Measurements from ENCODE around the gene HOXC10.

HOXC10 gene

DNA sequence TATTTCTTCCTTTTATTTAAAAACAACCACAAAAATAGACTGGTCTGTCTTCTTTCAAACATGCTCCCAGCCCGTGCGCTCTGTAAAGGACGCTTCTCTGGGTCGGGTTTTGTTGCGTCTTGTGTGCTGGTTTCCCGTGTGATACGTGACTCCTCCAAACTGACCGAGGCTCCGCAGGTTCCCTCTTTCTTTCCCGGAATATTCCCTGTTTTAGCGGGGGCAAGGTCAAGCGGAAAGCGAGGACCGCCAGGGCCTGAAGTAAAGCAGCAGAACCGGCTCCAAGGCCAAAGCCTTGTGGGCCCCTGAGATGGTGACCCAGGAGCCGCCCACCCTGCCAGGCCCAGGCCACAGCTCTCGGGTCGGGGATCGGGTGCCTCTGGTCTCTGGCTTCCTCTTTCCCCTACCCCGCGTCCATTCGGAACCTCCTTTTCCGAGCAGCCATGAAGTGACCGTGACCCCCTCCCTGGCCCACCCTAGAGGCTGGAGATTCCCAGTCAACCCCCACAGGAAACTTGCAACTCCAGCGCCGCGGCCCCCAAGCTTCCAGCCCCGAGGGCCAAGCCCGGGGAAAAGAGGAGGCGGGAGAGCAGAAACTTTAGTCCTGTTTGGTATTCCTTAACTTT, 885 bp upstream of the HOXC10 start:
- Mint-ChIP-seq H3K9me3 (no peaks in the 10 kb centered on the region), H3K36me3 (ENCODE audit: low read depth) (peaks cover 1% of the 10 kb centered on the region), H3K4me3 (no peak overlapping the region), H3K27me3 (ENCODE audit: low read depth) (peaks cover 95% of the 10 kb centered on the region), H3K27ac (peak overlapping the region; percentile 41), H3K4me1 (ENCODE audit: low read depth) (peaks cover 15% of the 10 kb centered on the region)

DNA sequence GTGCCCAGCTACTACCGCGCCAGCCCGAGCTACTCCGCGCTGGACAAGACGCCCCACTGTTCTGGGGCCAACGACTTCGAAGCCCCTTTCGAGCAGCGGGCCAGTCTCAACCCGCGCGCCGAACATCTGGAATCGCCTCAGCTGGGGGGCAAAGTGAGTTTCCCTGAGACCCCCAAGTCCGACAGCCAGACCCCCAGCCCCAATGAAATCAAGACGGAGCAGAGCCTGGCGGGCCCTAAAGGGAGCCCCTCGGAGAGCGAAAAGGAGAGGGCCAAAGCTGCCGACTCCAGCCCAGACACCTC, 697 bp downstream of the HOXC10 start:
- no peaks in the 10 kb centered on the region for H3K36me3 Mint-ChIP-seq (ENCODE audit: low read depth)
- H3K27ac Mint-ChIP-seq, result no peak overlapping the region
- H3K27me3 Mint-ChIP-seq (ENCODE audit: low read depth), result peaks cover 95% of the 10 kb centered on the region
- H3K9me3 Mint-ChIP-seq, result no peaks in the 10 kb centered on the region
- H3K4me1 Mint-ChIP-seq (ENCODE audit: low read depth), result peaks cover 26% of the 10 kb centered on the region
- H3K4me3 Mint-ChIP-seq, result no peak overlapping the region

DNA sequence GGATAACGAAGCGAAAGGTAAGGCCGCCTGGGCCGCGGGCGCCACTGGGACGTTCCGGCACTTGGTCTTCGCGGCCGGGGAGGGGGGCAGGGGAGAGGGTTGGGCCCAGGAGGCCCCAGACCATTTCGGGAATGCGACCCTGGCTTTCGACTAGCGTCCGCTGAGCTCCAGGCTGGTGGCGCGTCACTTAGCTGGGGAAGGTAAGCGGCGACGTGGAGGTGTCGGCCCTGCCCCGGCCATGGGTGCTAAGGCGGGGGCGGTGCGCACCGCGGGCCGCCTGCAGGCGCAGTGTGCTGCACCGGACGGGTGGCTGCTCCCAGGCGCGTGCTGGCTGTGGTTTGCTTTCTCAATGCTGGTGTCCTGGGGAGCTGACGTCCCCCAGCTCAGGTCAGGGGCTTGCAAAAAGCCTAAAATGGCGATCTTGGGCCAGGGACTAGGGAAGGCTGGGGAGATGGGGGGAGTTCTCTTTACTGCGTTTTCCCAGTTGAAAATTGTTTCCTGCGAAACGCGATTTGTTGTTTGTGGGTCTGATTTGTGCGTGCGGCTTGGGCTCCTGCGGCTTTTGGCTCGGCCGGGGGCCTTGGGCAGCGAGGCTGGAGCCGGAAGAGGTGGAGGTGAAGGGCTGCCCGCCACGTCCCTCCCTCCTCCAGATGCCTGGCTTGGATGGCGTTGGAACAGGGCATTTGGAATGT, 1.2 kb downstream of the HOXC10 start:
- Mint-ChIP-seq H3K4me1 (ENCODE audit: low read depth) (peaks cover 26% of the 10 kb centered on the region), H3K4me3 (no peak overlapping the region), H3K27me3 (ENCODE audit: low read depth) (peaks cover 95% of the 10 kb centered on the region), H3K9me3 (no peaks in the 10 kb centered on the region), H3K27ac (peak overlapping the region; percentile 31), H3K36me3 (ENCODE audit: low read depth) (no peaks in the 10 kb centered on the region)

DNA sequence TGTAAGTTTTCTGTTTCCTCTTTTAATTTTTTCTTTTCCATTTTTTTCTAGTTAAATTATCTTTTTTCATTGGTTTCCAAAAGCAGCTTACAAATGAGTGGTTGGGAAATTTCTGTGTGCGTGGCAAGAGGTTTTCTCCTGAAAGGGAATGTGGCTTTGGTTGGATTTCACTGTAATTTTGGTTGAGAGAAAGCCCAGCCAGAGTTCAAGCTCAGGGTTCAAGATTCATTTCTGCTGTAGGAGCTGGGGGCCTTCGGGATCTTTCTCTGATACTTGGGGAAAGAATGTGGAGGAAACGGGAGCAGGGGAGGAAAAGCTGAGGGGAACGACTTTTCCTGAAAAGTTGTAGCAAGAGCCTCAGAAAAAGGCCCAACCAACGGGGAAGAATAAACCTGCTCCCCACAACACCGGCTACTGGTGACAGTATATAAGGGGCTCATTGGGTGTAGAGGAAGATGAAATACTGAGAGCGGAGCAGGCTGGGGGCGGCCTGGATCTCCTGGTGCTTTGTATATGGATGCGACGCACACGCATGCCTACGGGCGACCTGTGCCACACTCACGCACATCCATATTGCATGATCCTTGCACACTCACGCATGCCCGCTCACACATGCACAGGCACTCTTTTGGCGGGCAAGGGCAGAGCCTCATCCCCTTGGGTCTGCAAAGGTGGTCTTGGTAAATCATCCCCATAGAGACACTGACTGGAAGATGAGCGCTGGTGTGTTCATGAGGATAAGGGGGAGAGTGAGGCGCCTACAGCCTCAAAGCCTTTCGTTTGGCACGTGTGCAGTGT, 1.9 kb downstream of the HOXC10 start:
- Mint-ChIP-seq H3K27me3 (ENCODE audit: low read depth) (peaks cover 95% of the 10 kb centered on the region), H3K9me3 (no peaks in the 10 kb centered on the region), H3K36me3 (ENCODE audit: low read depth) (no peaks in the 10 kb centered on the region), H3K4me1 (ENCODE audit: low read depth) (peaks cover 26% of the 10 kb centered on the region), H3K27ac (no peak overlapping the region), H3K4me3 (no peak overlapping the region)

DNA sequence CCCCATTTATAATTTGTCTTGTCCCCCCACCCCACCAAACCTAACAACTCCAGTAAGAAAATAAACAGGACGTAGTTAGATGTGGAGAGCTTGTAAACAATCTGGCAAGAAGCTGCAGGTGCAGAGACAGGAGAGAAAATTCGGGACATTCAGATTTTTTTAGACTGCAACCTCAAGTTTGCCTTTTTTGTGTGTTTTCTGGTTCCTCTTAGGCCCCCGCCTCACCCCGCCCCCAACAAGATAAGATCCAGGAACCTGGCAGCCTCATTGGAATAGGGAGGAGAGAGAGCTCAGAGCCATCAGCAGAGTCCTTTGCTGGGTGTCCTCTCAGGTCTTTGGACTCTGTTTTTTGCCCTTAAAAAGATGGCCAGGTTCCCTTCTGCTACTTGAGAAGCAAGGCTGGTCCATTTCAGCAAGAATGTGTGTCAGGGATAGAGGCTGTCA, 2.9 kb downstream of the HOXC10 start:
- no peaks in the 10 kb centered on the region for H3K9me3 Mint-ChIP-seq
- no peak overlapping the region for H3K27ac Mint-ChIP-seq
- no peak overlapping the region for H3K4me3 Mint-ChIP-seq
- no peaks in the 10 kb centered on the region for H3K36me3 Mint-ChIP-seq (ENCODE audit: low read depth)
- peaks cover 26% of the 10 kb centered on the region for H3K4me1 Mint-ChIP-seq (ENCODE audit: low read depth)
- H3K27me3 Mint-ChIP-seq (ENCODE audit: low read depth), result peaks cover 97% of the 10 kb centered on the region

DNA sequence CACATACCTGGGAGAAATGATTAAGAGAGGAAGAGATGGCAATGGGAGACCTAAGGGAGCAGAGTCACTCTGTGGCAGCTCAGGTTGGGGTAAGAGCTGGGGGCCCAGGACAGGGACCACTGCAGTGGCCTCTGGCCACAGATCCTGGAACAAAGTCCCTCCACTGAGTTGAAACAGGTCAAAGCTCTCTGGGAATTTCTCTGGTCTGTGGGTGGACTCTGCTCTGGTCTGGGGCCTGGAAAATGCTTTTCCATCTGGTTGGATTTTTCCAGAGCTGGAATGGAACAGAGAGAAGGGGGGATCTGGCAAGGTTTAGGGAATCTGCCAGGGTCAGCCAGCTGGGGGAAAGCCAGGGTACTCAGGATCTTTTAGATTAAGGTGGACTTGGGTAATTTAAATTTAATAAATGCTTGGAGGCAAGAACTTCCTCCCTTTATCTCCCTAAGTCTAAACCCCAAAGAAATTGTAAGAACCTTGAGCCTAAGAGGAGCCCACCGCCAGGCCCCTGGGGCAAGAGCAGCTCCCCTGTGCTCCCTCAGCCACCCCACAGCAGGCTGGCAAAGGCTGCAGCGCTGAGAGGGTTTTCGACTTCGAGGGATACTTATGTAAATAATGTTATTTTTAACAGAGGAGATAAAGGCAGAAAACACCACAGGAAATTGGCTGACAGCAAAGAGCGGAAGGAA, 3.7 kb downstream of the HOXC10 start:
- H3K4me3 Mint-ChIP-seq, result no peak overlapping the region
- H3K27ac Mint-ChIP-seq, result peak overlapping the region; percentile 9
- peaks cover 97% of the 10 kb centered on the region for H3K27me3 Mint-ChIP-seq (ENCODE audit: low read depth)
- H3K9me3 Mint-ChIP-seq, result no peaks in the 10 kb centered on the region
- H3K4me1 Mint-ChIP-seq (ENCODE audit: low read depth), result peaks cover 26% of the 10 kb centered on the region
- no peaks in the 10 kb centered on the region for H3K36me3 Mint-ChIP-seq (ENCODE audit: low read depth)

DNA sequence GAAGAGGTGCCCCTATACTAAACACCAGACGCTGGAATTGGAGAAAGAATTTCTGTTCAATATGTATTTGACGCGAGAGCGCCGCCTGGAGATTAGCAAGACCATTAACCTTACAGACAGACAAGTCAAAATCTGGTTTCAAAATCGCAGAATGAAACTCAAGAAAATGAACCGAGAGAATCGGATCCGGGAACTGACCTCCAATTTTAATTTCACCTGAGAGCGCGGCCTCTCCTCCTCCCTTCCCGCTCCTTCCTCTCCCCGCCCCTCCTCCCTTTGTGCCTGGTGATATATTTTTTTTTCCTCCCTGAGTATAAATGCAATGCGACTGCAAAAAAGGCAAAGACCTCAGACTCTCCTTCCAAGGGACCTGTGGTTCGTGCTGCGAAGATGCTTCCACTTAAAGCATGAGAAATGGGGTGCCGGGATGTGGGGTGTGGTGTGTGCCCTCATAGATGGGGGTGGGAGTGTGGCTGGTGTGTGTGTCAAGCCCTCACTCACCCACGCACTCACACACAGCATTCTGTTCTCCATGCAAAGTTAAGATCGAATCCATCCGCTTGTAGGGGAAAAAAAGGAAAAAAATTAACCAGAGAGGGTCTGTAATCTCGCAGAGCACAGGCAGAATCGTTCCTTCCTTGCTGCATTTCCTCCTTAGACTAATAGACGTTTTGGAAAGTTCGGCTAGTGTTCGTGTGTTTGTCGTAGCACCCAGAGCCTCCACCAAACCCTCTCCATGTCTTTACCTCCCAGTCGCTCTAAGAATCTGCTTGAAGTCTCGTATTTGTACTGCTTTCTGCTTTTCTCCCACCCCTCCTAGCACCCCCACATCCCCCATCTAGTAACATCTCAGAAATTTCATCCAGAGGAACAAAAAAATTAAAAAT, 4.5 kb downstream of the HOXC10 start:
- Mint-ChIP-seq H3K9me3 (no peaks in the 10 kb centered on the region), H3K36me3 (ENCODE audit: low read depth) (peaks cover 4% of the 10 kb centered on the region), H3K27ac (peak overlapping the region; percentile 46), H3K27me3 (ENCODE audit: low read depth) (peaks cover 98% of the 10 kb centered on the region), H3K4me1 (ENCODE audit: low read depth) (peaks cover 28% of the 10 kb centered on the region), H3K4me3 (no peak overlapping the region)

DNA sequence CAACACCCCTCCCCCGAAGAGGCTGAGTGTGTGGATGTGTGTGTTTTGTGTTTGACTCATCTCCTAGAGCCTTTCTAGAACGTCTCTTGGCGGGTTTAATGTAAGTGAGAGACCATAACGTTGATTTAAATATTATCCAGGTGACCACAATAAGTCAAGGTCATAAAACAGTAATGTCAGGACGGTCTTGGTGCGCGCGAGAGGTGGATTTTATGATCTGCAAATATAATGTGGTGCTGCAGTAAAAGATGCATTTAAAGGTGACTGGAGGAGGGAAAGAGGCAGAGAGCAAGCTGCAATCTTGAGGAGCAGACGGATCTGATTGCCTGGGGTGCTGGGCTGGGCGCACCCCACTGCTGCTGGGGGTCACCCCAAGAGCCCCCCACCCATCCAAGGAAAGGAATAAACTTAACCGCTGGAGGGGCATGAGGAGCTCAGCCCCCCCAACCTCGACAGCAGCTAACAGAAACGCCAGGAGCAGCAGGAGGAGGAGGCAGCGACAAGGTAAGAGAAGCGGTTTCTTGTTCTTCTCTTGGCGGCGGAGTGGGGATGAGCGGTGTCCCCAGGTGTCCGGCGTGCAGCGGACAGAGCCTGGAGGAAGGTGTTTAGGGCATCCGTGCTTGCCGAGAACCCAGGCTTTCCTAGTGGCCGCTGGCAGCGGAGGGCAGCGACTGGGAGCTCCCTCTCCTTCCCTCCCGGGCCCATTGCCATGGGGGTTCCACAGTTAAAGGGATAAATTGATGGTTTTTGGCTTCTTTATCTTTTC, 5.5 kb downstream of the HOXC10 start:
- H3K27ac Mint-ChIP-seq, result no peak overlapping the region
- H3K9me3 Mint-ChIP-seq, result no peaks in the 10 kb centered on the region
- no peak overlapping the region for H3K4me3 Mint-ChIP-seq
- peaks cover 30% of the 10 kb centered on the region for H3K4me1 Mint-ChIP-seq (ENCODE audit: low read depth)
- H3K36me3 Mint-ChIP-seq (ENCODE audit: low read depth), result peaks cover 5% of the 10 kb centered on the region
- peaks cover 98% of the 10 kb centered on the region for H3K27me3 Mint-ChIP-seq (ENCODE audit: low read depth)

DNA sequence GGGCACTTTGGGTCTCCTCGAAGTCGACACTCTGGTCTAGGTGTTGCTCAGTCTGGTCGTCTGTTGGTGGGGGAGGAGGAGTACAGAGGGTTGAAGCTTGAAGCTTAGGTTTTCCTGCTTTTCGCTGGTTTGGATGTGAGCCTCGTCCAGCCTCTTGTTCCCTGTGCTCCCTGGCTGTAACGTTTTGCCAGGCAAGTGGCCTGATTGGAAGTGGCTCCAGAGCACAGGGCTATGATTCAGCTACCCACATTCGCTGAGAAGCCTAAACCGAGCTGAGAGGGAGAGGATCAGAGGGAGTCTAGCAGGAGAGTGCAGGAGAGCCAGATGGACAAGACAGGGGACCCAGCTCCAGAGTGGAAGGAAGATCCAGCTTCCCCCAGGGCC, 6.1 kb downstream of the HOXC10 start:
- Mint-ChIP-seq H3K27me3 (ENCODE audit: low read depth) (peaks cover 100% of the 10 kb centered on the region), H3K4me1 (ENCODE audit: low read depth) (peaks cover 31% of the 10 kb centered on the region), H3K4me3 (no peak overlapping the region), H3K27ac (no peak overlapping the region), H3K36me3 (ENCODE audit: low read depth) (peaks cover 5% of the 10 kb centered on the region), H3K9me3 (no peaks in the 10 kb centered on the region)

DNA sequence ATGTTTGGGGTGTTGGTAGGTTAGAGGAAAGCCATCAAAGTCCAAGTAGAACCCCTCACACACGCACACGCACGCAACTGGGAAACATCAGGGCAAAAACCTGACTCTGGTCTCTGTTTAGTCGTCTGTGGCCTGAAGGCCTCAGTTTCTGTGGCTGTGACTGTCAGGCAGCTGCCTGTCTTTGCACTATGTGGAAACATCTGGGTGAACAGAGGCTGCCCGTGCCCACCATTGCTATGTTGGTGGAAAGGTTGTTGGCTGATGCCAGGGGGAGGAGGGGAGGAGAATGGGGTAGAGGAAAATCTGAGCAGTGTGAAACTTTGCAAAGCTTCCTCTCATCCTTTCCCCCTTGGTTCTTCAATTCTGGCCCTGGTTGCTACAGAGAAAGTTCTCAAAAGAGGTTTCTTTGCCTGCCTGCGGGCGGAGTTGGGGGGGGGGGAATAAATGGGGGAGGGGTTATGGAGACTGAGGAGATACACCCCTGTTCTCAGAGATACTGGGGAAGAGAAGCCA, 7.5 kb downstream of the HOXC10 start:
- Mint-ChIP-seq H3K27ac (no peak overlapping the region), H3K27me3 (ENCODE audit: low read depth) (peaks cover 99% of the 10 kb centered on the region), H3K4me1 (ENCODE audit: low read depth) (peaks cover 29% of the 10 kb centered on the region), H3K36me3 (ENCODE audit: low read depth) (peaks cover 5% of the 10 kb centered on the region), H3K4me3 (no peak overlapping the region), H3K9me3 (no peaks in the 10 kb centered on the region)

DNA sequence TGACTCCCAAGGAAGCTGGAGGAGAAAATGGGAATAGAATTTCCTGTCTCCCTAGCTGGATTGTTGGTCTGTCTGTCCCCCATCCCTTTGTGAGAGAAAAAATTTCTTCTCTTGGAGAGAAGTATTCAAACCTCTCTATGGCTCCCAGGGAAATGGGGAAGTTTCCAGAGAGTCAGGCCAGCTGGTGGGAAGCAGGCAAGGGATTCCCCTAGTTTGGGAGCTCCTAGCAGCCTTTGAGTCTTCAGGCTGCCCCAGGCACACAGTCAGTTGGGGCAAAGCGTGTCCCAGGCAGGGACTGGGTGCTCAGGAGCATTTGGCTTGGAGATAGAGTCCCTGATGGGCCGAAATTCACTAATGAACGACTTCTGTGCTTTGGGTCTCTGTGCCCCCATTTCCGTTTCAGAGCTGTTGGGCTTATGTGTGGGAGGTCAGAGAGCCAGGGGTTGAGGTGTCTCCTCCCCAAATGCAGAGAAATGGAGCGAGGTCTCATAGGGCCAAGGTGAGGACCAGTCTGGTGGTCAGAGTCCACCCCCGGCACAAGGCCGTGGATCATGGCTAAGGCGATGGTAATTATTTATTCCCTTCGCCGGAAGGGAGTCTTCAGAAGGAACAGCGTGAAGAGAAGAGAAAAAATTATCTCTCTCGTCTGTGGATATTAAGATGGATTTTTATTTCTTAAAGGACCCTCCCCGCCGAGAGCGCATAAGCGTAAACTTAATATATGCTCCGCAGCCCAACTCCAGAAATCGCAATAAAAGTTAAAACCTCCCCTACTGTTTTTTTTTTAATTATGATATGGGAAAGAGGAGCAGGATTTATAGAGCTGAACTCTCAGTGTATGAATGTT, 8.4 kb downstream of the HOXC10 start:
- H3K27ac Mint-ChIP-seq, result peak overlapping the region; percentile 75
- H3K27me3 Mint-ChIP-seq (ENCODE audit: low read depth), result peaks cover 99% of the 10 kb centered on the region
- peaks cover 29% of the 10 kb centered on the region for H3K4me1 Mint-ChIP-seq (ENCODE audit: low read depth)
- H3K9me3 Mint-ChIP-seq, result no peaks in the 10 kb centered on the region
- H3K36me3 Mint-ChIP-seq (ENCODE audit: low read depth), result peaks cover 5% of the 10 kb centered on the region
- H3K4me3 Mint-ChIP-seq, result no peak overlapping the region

DNA sequence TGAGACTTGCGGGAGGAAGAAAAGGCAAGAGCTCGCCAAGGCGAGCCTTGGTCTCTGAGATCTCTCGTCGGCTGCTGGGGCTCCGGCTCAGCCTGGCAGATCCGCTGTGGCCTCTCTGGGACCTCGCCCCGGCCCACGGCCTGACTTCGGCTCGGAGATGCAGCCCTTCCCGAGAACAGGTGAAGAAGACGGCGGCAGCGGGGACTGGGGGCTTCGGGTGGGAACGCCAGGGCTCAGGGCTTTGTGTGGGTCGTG, 9.0 kb downstream of the HOXC10 start:
- Mint-ChIP-seq H3K4me1 (ENCODE audit: low read depth) (peaks cover 28% of the 10 kb centered on the region), H3K27me3 (ENCODE audit: low read depth) (peaks cover 99% of the 10 kb centered on the region), H3K36me3 (ENCODE audit: low read depth) (peaks cover 5% of the 10 kb centered on the region), H3K9me3 (no peaks in the 10 kb centered on the region), H3K4me3 (no peak overlapping the region), H3K27ac (peak overlapping the region; percentile 75)
